Natural killer cell treated with Interleukin-12 subunit alpha and Interleukin-12 subunit beta and Interleukin-15 and Interleukin-18, amount 100 ng/mL, for 72 hours (primary cell): ENCODE measurements around the gene ARVCF. TPM values are rescaled to one million over a fixed set of nuclear protein-coding genes. Genes with fewer than 3 reads are reported as not detected.

Source experiments
- ATAC-seq, 2 donors: fragments of 150-1000 bp; cut with Tn5 transposase in 1 of 2; sonication (Bioruptor Pico), chemical (Tn5 transposase) in 1 of 2; 2 replicates each; pipeline ENCODE4 v1.10.0; 2021
- DNase-seq: peaks from one replicate; pipeline ENCODE4 v3.0.0; 2022; ENCODE audit warnings: low spot score
- H3K27ac Mint-ChIP-seq, 2 donors: 1 replicate in 1 of 2; 2 replicates in 1 of 2; pipeline ENCODE4 v1.8.0; 2022; ENCODE audit warnings: mixed read lengths in 2 of 2, mild to moderate bottlenecking in 1 of 2, moderate library complexity in 1 of 2
- H3K27me3 Mint-ChIP-seq, 2 donors: 1 replicate in 1 of 2; 2 replicates in 1 of 2; pipeline ENCODE4 v1.8.0; 2022; ENCODE audit warnings: mixed read lengths in 2 of 2
- H3K36me3 Mint-ChIP-seq: one replicate; pipeline ENCODE4 v1.8.0; 2022; ENCODE audit warnings: mixed read lengths
- H3K4me1 Mint-ChIP-seq, 2 donors: 1 replicate in 1 of 2; 2 replicates in 1 of 2; pipeline ENCODE4 v1.8.0; 2022; ENCODE audit warnings: low read depth in 2 of 2, mixed read lengths in 2 of 2, mild to moderate bottlenecking in 1 of 2
- H3K4me3 Mint-ChIP-seq: one replicate; pipeline ENCODE4 v1.8.0; 2022; ENCODE audit warnings: mixed read lengths
- H3K9me3 Mint-ChIP-seq: 2 replicates; pipeline ENCODE4 v1.8.0; 2022; ENCODE audit warnings: mixed read lengths
- total RNA-seq, 2 donors: library from RNA; stranded (reverse); gene quantifications; one replicate each; pipeline ENCODE4 v1.2.3, GENCODE V29; 2022

The ARVCF gene
- total RNA-seq, 2 donors from 2014 or later: 3.7 to 3.8 TPM

- Mint-ChIP-seq H3K9me3 (no peaks in the 10 kb centered on the region), H3K36me3 (no peaks in the 10 kb centered on the region), H3K4me3 (no peak overlapping the region), H3K27me3 (no peaks in the 10 kb centered on the region), H3K4me1 (peaks cover 18% of the 10 kb centered on the region in 2 donors), H3K27ac (peak overlapping the region in 1 of 2 donors; percentile 70)
- DNase-seq: no peak
- ATAC-seq: no peak
These were observed 41.1 kb upstream of the ARVCF start for GRCh38 chr22:20057596-20058268.

GRCh38 chr22:20056696-20057386 lies 40.2 kb upstream of the ARVCF start:
- H3K27ac Mint-ChIP-seq: no peak overlapping the region
- H3K4me3 Mint-ChIP-seq: no peak overlapping the region
- H3K36me3 Mint-ChIP-seq: no peaks in the 10 kb centered on the region
- H3K9me3 Mint-ChIP-seq: no peaks in the 10 kb centered on the region
- ATAC-seq (no peak), DNase-seq (no peak)
- H3K4me1 Mint-ChIP-seq: peaks cover 17 to 18% of the 10 kb centered on the region in 2 donors
- H3K27me3 Mint-ChIP-seq: no peaks in the 10 kb centered on the region

DNA sequence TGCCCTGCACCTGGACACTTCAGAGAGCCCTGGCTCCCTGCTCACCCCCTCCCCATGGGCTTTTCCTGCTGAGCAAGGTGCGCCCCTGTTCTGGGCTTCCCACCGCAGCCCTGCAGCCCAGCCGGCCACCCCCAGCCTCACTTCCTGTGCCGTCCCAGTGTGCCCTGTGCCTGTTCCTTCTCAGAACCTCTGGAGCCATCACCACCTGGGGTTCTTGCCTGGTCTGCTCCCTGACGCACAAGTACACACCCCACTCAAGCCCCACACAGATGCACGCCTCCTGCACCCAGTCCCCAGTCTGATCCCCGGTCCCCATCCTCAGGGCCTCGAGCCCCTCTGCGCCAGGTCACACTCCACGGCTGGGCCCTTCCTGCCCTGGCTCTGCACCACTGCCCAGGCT lies 39.5 kb upstream of the ARVCF start:
- ATAC-seq (no peak), DNase-seq (no peak)
- H3K27ac Mint-ChIP-seq: no peak overlapping the region
- no peaks in the 10 kb centered on the region for H3K27me3 Mint-ChIP-seq
- peaks cover 16 to 18% of the 10 kb centered on the region in 2 donors for H3K4me1 Mint-ChIP-seq
- H3K4me3 Mint-ChIP-seq: no peak overlapping the region
- H3K36me3 Mint-ChIP-seq: no peaks in the 10 kb centered on the region
- H3K9me3 Mint-ChIP-seq: no peaks in the 10 kb centered on the region

DNA sequence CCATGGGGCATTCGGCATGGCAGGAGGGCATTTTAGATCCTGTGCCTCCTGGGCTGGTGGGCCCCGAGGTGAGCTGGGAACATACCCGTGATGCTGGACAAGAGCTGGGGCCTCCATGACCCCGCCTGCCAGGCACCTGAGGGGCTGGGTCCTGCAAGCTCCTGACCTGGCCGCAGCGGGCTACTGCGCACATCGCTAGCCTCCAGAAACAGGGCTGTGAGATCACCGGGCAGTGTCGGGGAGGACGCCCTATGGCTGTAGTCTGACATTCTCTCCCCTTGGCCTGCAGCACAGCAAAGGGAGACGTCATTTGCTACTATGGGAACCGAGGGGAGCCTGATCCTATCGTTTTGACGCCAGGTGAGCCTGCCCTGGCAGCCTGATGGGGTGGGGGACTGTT lies 39.0 kb upstream of the ARVCF start:
- H3K4me1 Mint-ChIP-seq: peaks cover 14 to 18% of the 10 kb centered on the region in 2 donors
- H3K9me3 Mint-ChIP-seq: no peaks in the 10 kb centered on the region
- no peaks in the 10 kb centered on the region for H3K36me3 Mint-ChIP-seq
- no peaks in the 10 kb centered on the region for H3K27me3 Mint-ChIP-seq
- DNase-seq (no peak), ATAC-seq (no peak)
- no peak overlapping the region for H3K4me3 Mint-ChIP-seq
- H3K27ac Mint-ChIP-seq: no peak overlapping the region

DNA sequence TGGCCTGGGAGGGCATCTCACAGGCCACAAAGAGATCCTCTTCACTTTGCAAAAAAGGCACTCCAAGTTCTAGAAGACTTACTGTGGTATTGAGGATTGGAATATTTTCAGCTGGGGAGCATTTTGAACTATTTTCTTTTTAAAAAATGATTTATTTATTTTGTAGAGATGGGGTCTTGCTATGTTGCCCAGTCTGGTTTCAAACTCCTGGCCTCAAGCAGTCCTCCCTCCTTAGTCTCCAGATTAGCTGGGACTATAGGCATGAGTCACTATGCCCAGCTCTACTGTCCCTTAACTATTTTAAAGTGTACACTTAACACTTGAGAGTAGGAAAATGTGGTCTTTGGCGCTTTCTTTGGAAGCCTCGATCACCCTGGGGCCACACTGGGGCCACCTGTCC lies 38.5 kb upstream of the ARVCF start:
- DNase-seq (no peak), ATAC-seq (no peak)
- H3K36me3 Mint-ChIP-seq: no peaks in the 10 kb centered on the region

DNA sequence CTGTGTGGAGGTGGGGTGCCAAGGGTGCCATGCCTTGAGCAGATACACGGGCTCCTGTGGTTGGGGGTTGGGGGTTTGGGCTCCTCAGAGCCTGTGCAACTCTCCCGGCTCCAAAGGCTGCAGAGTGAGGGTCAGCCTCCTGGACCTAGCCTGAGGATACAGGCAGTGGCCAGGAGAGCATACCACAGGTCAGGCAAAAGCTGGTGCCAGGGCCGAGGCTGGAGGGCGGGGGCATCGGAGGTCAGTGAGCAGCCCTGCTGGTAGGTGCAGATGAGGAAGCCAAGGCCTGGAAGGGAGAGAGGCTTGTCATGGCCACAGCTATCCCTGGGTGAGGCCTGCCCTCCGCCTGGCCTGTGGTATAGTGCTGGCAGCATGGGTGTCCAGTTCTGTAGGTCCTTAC lies 37.9 kb upstream of the ARVCF start:
- H3K36me3 Mint-ChIP-seq: no peaks in the 10 kb centered on the region
- no peak overlapping the region for H3K27ac Mint-ChIP-seq
- no peaks in the 10 kb centered on the region for H3K27me3 Mint-ChIP-seq
- H3K9me3 Mint-ChIP-seq: no peaks in the 10 kb centered on the region
- peaks cover 10 to 15% of the 10 kb centered on the region in 2 donors for H3K4me1 Mint-ChIP-seq
- no peak for ATAC-seq
- H3K4me3 Mint-ChIP-seq: no peak overlapping the region
- DNase-seq: no peak

More for the DNA sequence above, 38.5 kb upstream of the ARVCF start:
- H3K4me3 Mint-ChIP-seq: no peak overlapping the region
- peaks cover 14 to 18% of the 10 kb centered on the region in 2 donors for H3K4me1 Mint-ChIP-seq
- H3K27me3 Mint-ChIP-seq: no peaks in the 10 kb centered on the region
- H3K9me3 Mint-ChIP-seq: no peaks in the 10 kb centered on the region
- no peak overlapping the region for H3K27ac Mint-ChIP-seq

- H3K4me1 Mint-ChIP-seq: peaks cover 8 to 10% of the 10 kb centered on the region in 2 donors
- DNase-seq (no peak), ATAC-seq (no peak)
- H3K27ac Mint-ChIP-seq: no peak overlapping the region
- peaks cover 2% of the 10 kb centered on the region for H3K36me3 Mint-ChIP-seq
- no peaks in the 10 kb centered on the region for H3K27me3 Mint-ChIP-seq
- no peaks in the 10 kb centered on the region for H3K9me3 Mint-ChIP-seq
- no peak overlapping the region for H3K4me3 Mint-ChIP-seq
These were observed 37.4 kb upstream of the ARVCF start for GRCh38 chr22:20054034-20054427.

- no peak for ATAC-seq
- Mint-ChIP-seq H3K27me3 (no peaks in the 10 kb centered on the region), H3K9me3 (no peaks in the 10 kb centered on the region), H3K4me1 (peaks cover 4 to 6% of the 10 kb centered on the region in 2 donors), H3K27ac (no peak overlapping the region), H3K36me3 (peaks cover 5% of the 10 kb centered on the region), H3K4me3 (no peak overlapping the region)
- no peak for DNase-seq
These were observed 36.9 kb upstream of the ARVCF start for GRCh38 chr22:20053407-20054033.

- no peak for DNase-seq
- Mint-ChIP-seq H3K27me3 (no peaks in the 10 kb centered on the region), H3K9me3 (no peaks in the 10 kb centered on the region), H3K4me3 (no peak overlapping the region), H3K27ac (no peak overlapping the region), H3K36me3 (peaks cover 5% of the 10 kb centered on the region), H3K4me1 (peaks cover 0 to 4% of the 10 kb centered on the region in 2 donors)
- ATAC-seq: peak in 1 of 2 donors; percentile 45
These were observed 36.0 kb upstream of the ARVCF start for GRCh38 chr22:20052309-20053259.

GRCh38 chr22:20051927-20052308 lies 35.3 kb upstream of the ARVCF start:
- no peak overlapping the region for H3K4me3 Mint-ChIP-seq
- H3K4me1 Mint-ChIP-seq: peaks cover 0 to 4% of the 10 kb centered on the region in 2 donors
- no peaks in the 10 kb centered on the region for H3K27me3 Mint-ChIP-seq
- no peak overlapping the region for H3K27ac Mint-ChIP-seq
- peaks cover 5% of the 10 kb centered on the region for H3K36me3 Mint-ChIP-seq
- no peak for DNase-seq
- H3K9me3 Mint-ChIP-seq: no peaks in the 10 kb centered on the region
- ATAC-seq: peak in 1 of 2 donors; percentile 16

DNA sequence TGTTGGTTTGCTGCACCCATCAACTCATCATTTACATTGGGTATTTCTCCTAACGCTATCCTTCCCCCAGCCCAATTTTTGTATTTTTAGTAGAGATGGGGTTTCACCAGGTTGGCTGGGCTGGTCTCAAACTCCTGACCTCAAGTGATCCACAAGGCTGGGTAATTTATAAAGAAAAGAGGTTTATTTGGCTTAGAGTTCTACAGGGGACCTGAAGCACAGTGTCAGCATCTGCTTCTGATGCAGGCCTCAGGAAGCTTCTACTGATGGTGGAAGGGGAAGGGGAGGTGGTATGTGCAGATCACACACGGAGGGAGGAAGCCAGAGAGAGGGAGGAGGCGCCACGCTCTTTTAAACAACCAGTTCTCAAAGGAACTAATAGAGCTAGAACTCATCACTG lies 30.1 kb upstream of the ARVCF start:
- DNase-seq: no peak
- no peak overlapping the region for H3K4me3 Mint-ChIP-seq
- peaks cover 0 to 10% of the 10 kb centered on the region in 2 donors for H3K4me1 Mint-ChIP-seq
- no peaks in the 10 kb centered on the region for H3K9me3 Mint-ChIP-seq
- no peak overlapping the region for H3K27ac Mint-ChIP-seq
- peaks cover 12% of the 10 kb centered on the region for H3K36me3 Mint-ChIP-seq
- H3K27me3 Mint-ChIP-seq: no peaks in the 10 kb centered on the region
- no peak for ATAC-seq

DNA sequence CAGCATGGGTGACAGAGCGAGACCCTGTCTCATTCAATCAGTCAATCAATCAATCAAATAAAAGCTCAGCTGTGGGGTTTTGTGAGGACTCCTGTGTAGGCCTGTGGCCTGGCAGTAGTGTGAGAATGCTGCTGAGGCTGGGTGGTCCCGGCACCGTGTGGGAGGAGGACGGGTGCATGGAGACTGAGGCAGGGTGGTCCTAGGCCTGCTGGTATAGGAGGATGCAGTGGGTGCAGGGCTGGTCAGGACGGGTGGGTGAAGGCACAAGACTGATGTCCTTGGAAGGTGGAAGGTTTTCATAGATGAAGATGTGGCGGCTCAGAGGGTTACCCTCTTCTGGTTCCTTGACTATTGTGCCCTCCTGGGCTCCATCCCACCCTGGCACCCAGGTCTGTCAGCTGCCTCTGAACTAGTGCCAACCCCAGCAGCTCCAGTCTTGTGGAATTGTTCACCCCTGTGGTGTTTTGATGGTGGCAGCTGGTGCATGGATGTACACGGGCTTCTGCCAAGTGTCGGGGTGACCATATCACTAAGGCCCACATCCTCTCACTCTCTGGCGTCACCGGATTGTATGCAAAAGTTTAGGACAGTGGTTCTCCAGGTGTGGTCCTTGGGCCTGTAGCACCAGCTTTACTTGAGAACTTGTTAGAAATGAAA lies 28.0 kb upstream of the ARVCF start:
- DNase-seq: no peak
- no peaks in the 10 kb centered on the region for H3K9me3 Mint-ChIP-seq
- no peak overlapping the region for H3K4me3 Mint-ChIP-seq
- H3K27ac Mint-ChIP-seq: no peak overlapping the region
- peak in 1 of 2 donors; percentile 52 for ATAC-seq
- no peaks in the 10 kb centered on the region for H3K27me3 Mint-ChIP-seq
- H3K4me1 Mint-ChIP-seq: peaks cover 0 to 10% of the 10 kb centered on the region in 2 donors
- H3K36me3 Mint-ChIP-seq: peaks cover 12% of the 10 kb centered on the region

- Mint-ChIP-seq H3K27me3 (no peaks in the 10 kb centered on the region), H3K27ac (no peak overlapping the region), H3K4me3 (no peak overlapping the region), H3K4me1 (peaks cover 0 to 7% of the 10 kb centered on the region in 2 donors), H3K36me3 (peaks cover 10% of the 10 kb centered on the region), H3K9me3 (no peaks in the 10 kb centered on the region)
- no peak for DNase-seq
- no peak for ATAC-seq
These were observed 27.3 kb upstream of the ARVCF start for GRCh38 chr22:20043997-20044342.
